ENCODE measurements around the gene SAT2.

- no peak for TF ChIP-seq CTCF (optimal IDR thresholded peaks at IDR 0.05 in 1 of 3, IDR thresholded peaks at IDR 0.05 in 1 of 3, conservative IDR thresholded peaks at IDR 0.05 in 1 of 3; ENCODE audit: extremely low read depth in 1 of 3, insufficient read depth in 2 of 3, low read length in 3 of 3)
- no peak for TF ChIP-seq EZH2 (IDR thresholded peaks at IDR 0.05; ENCODE audit: low read length)
Measured at GRCh38 chr17:7655541-7655840, 27.9 kb upstream of the SAT2 start.

Measured in keratinocyte (primary cell).